Activated naive CD8-positive, alpha-beta T cell treated with anti-CD3 and anti-CD28 coated beads, Interleukin-2, amount 10 ng/mL, durations not matched to agents 7 days and 5 days (primary cell): ENCODE results near the gene PDSS1. TPM values are rescaled to one million over a fixed set of nuclear protein-coding genes. Genes with fewer than 3 reads are reported as not detected.

Experiments
- ATAC-seq: fragments of 150-1000 bp; cut with Tn5 transposase; one replicate; pipeline ENCODE4 v1.10.0; 2021; ENCODE audit warnings: low read depth, moderate library complexity
- POLR2A ChIA-PET: fragments of 350-600 bp; sonication (Branson Sonifier 250); formaldehyde crosslinking; loops from one replicate; lab custom pipeline; 2021; ENCODE audit warnings: antibody characterized with exemption; lab: Charles Lee
- DNase-seq: peaks from one replicate; pipeline ENCODE4 v3.0.0; 2021
- H3K27ac Mint-ChIP-seq: one replicate; pipeline ENCODE4 v1.8.0; 2022; ENCODE audit warnings: mild to moderate bottlenecking, mixed read lengths
- H3K27me3 Mint-ChIP-seq: one replicate; pipeline ENCODE4 v1.8.0; 2022; ENCODE audit warnings: mild to moderate bottlenecking, moderate library complexity, mixed read lengths
- H3K36me3 Mint-ChIP-seq: one replicate; pipeline ENCODE4 v1.8.0; 2021; ENCODE audit warnings: mild to moderate bottlenecking, mixed read lengths
- H3K4me1 Mint-ChIP-seq: one replicate; pipeline ENCODE4 v1.8.0; 2021; ENCODE audit warnings: mixed read lengths
- H3K4me3 Mint-ChIP-seq: one replicate; pipeline ENCODE4 v1.8.0; 2022; ENCODE audit warnings: mild to moderate bottlenecking, moderate library complexity, mixed read lengths
- H3K9me3 Mint-ChIP-seq: one replicate; pipeline ENCODE4 v1.8.0; 2021; ENCODE audit warnings: mixed read lengths
- total RNA-seq, 2 experiments: library from RNA; stranded (reverse); gene quantifications; one replicate each; pipeline ENCODE4 v1.2.3, GENCODE V29; 2021

Gene PDSS1
- total RNA-seq, 2 experiments from 2014 or later = 10.7 to 12.0 TPM

DNA sequence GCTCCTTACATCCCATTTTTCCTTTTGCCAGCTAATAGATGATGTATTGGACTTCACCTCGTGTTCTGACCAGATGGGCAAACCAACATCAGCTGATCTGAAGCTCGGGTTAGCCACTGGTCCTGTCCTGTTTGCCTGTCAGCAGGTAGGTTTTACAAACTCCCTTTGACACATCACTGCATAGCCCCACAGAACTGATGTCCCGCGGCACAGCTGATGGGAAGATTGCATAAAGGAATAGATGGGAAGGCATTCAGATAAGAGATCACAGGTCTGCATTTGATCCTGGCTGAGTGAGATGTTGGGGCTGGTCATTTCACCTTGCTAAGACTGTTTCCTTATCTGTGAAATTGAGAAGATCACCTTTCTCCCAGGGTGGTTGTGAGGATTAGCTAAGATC is 37.9 kb downstream of the PDSS1 start:
- POLR2A ChIA-PET = no interaction called here
- Mint-ChIP-seq H3K4me1 (peaks cover 7% of the 10 kb centered on the region), H3K36me3 (peaks cover 21% of the 10 kb centered on the region), H3K4me3 (no peak overlapping the region), H3K9me3 (no peaks in the 10 kb centered on the region), H3K27me3 (no peaks in the 10 kb centered on the region), H3K27ac (no peak overlapping the region)
- ATAC-seq (no peak), DNase-seq (no peak)

DNA sequence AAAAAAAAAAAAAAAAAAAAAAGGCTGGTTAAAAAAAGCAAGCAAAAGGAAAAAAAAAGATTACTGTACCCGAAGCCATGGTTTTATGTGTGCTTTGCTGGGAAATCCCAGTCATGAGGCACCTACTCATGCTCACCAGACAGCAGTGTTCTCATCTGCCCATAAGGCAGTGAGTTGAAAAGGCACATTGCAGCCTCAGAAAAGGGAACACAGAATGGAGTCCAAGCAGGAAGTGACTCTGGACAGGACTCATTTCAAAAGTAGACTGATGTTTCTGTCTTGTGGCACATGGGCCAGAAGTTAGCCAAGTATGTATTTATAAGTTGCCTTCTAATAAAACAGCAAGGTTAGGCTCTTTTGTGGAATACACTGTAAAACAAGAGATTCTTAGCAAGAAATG is 40.2 kb downstream of the PDSS1 start:
- Mint-ChIP-seq H3K27ac (peak overlapping the region; percentile 30), H3K4me3 (no peak overlapping the region), H3K36me3 (peaks cover 32% of the 10 kb centered on the region), H3K4me1 (peaks cover 12% of the 10 kb centered on the region), H3K27me3 (no peaks in the 10 kb centered on the region), H3K9me3 (no peaks in the 10 kb centered on the region)
- POLR2A ChIA-PET = interaction anchor here (0.7 kb wide), 1 partner anchor 94 kb away, joined by 3 read pairs; no protein-coding TSS in a partner anchor
- ATAC-seq = peak; percentile 75
- DNase-seq = no peak

DNA sequence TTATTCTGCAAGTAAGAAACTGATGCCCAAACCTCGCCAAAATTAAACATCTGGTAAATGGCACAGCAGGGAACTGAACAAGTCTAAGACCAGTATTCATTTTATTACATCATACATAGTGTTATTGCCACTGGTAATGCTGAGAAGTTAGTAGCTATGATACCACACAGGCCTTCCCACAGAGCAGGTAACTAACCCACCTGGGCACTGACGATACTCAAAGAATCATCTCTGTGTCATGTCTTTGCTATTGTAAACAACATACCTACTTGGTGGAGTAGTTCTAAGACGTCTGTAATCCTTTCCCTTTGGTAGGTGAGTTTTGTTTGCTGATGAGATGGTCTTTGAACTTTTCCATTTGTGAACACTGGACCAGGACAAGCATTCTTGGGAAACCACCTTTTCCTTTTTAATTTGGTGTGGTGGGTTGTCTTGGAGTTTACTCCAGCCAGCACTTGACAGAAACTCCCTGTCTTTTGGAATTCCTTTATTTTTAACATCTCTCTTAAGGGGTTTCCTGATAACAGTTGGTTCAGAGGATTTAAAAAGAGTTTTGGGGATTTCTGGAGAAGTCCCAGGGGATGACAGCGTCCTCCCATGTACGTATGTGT is 40.9 kb downstream of the PDSS1 start:
- Mint-ChIP-seq H3K4me3 (no peak overlapping the region), H3K9me3 (no peaks in the 10 kb centered on the region), H3K27me3 (no peaks in the 10 kb centered on the region), H3K27ac (no peak overlapping the region), H3K36me3 (peaks cover 33% of the 10 kb centered on the region), H3K4me1 (peaks cover 12% of the 10 kb centered on the region)
- DNase-seq = no peak
- ATAC-seq = no peak
- POLR2A ChIA-PET = no interaction called here

DNA sequence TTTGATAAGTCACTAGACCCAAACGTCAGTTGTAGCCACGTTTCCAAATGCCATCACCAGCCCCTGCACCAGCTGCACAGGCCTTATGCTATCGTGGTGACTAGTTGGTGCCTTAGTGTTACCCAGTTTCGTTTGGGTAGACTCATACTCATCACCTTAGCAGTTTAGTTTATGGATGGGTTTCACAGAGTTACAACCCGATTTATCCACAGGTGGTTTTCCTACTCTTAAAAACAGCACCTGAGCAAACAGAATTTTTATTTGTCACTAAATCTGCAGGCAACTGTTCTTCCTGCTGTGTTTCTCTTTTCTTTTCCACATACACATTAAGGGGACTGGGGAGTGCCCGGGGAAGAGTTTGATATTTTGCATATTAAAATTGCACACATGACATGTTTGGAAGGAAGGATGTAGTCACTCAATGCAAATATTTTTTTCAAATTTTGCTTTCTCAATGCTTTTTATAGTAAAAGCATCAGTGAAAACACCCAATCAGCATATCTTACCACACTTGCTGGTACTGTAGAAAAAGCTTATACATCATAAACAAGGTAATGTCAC is 41.6 kb downstream of the PDSS1 start:
- DNase-seq = no peak
- peaks cover 37% of the 10 kb centered on the region for H3K36me3 Mint-ChIP-seq
- H3K27ac Mint-ChIP-seq = no peak overlapping the region
- H3K9me3 Mint-ChIP-seq = no peaks in the 10 kb centered on the region
- POLR2A ChIA-PET = no interaction called here
- no peaks in the 10 kb centered on the region for H3K27me3 Mint-ChIP-seq
- H3K4me1 Mint-ChIP-seq = peaks cover 12% of the 10 kb centered on the region
- no peak overlapping the region for H3K4me3 Mint-ChIP-seq
- no peak for ATAC-seq

DNA sequence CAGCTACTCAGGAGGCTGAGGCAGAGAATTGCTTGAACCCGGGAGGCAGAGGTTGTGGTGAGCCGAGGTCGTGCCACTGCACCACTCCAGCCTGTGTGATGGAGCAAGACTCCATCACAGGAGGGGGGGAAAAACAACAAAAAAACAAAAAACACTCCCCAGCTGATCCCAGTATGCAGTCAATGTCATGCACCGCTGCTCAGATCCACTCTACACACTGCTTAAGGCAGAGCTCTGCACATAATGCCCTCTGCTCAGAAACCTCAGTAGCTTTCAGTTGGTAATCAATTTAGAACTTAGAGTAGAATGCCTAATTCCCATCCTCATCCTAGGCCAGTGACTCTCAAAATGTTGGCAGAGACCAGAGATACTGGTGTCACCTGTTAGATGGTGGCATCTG is 43.9 kb downstream of the PDSS1 start:
- ATAC-seq = no peak
- POLR2A ChIA-PET = no interaction called here
- peaks cover 15% of the 10 kb centered on the region for H3K4me1 Mint-ChIP-seq

DNA sequence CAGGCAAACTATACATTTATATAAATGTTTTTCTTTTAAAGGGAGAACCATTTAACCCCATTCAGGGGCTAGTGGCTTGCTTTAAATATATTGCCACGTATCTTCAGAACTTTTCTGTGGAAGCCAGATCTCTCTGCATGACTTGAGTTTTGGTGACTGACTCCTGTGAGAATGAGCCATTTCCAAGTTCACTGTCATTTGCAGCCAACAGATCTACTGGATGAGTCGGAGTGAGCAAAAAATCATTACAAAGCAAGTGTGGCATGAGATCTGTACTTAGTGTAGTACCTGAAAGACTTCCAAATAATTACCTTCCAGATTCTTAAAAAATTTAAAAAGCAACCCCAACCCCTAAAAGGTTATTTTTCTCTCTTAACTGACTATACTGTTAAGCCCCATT is 45.6 kb downstream of the PDSS1 start:
- no peak for ATAC-seq
- Mint-ChIP-seq H3K27ac (no peak overlapping the region), H3K36me3 (peaks cover 42% of the 10 kb centered on the region), H3K4me3 (no peak overlapping the region), H3K9me3 (no peaks in the 10 kb centered on the region), H3K27me3 (no peaks in the 10 kb centered on the region), H3K4me1 (peaks cover 15% of the 10 kb centered on the region)
- no peak for DNase-seq
- POLR2A ChIA-PET = no interaction called here

More for the DNA sequence above, 43.9 kb downstream of the PDSS1 start:
- H3K27me3 Mint-ChIP-seq = no peaks in the 10 kb centered on the region
- no peak overlapping the region for H3K27ac Mint-ChIP-seq
- no peak overlapping the region for H3K4me3 Mint-ChIP-seq
- peaks cover 42% of the 10 kb centered on the region for H3K36me3 Mint-ChIP-seq
- no peaks in the 10 kb centered on the region for H3K9me3 Mint-ChIP-seq
- DNase-seq = no peak

DNA sequence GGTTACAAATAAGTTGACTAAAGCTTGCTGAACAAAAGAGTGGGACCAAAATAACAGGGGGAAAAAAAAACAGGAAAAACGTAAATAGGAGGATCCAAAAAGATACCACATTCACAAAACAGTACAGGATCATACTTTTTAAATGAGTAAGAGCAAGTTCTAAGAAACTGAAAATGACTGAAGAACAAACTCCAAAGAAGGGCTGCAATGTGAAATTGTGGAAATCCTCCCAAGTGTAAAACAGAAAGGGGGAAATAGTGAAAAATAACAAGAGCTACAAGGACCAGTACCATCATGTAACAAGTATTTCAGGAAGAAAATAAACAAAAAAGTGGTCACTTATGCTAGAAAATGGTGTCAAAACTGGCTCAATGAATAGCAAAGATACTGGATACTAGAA is 46.3 kb downstream of the PDSS1 start:
- ATAC-seq (no peak), DNase-seq (no peak)
- no peak overlapping the region for H3K4me3 Mint-ChIP-seq
- H3K9me3 Mint-ChIP-seq = no peaks in the 10 kb centered on the region
- POLR2A ChIA-PET = no interaction called here
- H3K4me1 Mint-ChIP-seq = peaks cover 13% of the 10 kb centered on the region
- no peak overlapping the region for H3K27ac Mint-ChIP-seq
- peaks cover 41% of the 10 kb centered on the region for H3K36me3 Mint-ChIP-seq
- H3K27me3 Mint-ChIP-seq = no peaks in the 10 kb centered on the region

DNA sequence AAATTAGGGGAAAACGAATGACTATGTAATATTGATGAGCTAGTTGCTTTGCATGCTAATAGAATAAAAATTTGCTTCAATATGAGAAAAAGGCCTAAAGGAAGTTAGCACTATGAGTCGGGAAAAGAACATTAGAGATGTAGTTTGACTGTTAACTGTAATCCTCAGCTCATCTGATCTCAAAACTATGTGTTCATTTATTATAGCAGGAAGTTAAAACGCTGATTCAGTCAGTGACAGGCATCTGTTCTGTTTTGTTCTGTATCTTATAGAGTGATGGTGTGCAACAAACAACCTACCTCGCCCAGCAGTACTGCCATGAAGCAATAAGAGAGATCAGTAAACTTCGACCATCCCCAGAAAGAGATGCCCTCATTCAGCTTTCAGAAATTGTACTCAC is 48.6 kb downstream of the PDSS1 start:
- Mint-ChIP-seq H3K36me3 (peaks cover 29% of the 10 kb centered on the region), H3K27me3 (no peaks in the 10 kb centered on the region), H3K4me1 (peaks cover 6% of the 10 kb centered on the region), H3K27ac (no peak overlapping the region), H3K4me3 (no peak overlapping the region), H3K9me3 (no peaks in the 10 kb centered on the region)
- ATAC-seq (no peak), DNase-seq (no peak)
- POLR2A ChIA-PET = interaction anchor here (1.6 kb wide), 1 partner anchor 115 kb away, joined by 3 read pairs; the partner anchor contains the start of gene ABI1

DNA sequence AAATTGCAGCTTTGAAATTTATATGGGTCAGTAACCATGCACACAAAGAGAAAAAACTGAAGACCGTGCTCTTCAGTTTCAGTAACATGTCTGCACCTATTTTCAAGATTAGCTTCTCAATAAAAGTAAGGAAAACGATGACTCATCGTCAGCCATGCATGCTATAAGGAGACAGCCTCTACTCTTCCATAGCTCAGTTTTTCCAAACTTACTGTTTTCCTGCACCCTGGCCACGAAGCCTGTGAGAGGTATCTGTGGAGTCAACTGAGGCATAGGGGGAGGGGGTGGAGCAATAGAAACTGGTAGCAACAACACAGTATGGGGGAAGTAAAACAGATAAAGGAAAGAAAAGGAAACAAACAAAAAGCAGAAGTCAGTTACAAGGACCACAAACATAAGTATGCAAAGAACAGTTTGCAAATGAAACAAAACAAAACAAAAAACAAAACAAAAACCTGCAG is 58.0 kb downstream of the PDSS1 start:
- no peaks in the 10 kb centered on the region for H3K27me3 Mint-ChIP-seq
- H3K4me1 Mint-ChIP-seq = peaks cover 4% of the 10 kb centered on the region
- H3K4me3 Mint-ChIP-seq = no peak overlapping the region
- ATAC-seq (no peak), DNase-seq (no peak)
- H3K27ac Mint-ChIP-seq = no peak overlapping the region
- H3K9me3 Mint-ChIP-seq = no peaks in the 10 kb centered on the region
- POLR2A ChIA-PET = no interaction called here
- peaks cover 6% of the 10 kb centered on the region for H3K36me3 Mint-ChIP-seq

DNA sequence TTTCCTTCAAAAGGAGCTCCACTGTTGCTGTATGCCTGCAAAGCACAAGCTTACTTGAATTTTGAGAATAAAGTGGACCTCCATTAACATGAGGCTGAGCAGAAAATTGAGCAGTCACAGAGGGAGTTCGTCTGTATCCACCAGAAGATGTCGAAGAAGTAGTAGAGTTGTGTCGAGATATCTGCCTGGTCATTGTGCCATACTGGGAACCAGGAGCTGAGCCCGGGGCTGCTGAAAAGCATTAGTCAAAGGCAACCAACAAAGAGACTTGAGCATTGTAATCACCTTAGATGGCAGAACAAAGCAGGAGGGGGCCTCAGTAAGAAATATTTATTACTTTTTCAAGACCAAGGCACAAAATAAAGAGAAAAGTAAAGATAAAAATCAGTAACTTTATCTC is 61.5 kb downstream of the PDSS1 start:
- ATAC-seq (no peak), DNase-seq (no peak)
- POLR2A ChIA-PET = no interaction called here
- Mint-ChIP-seq H3K4me1 (peaks cover 4% of the 10 kb centered on the region), H3K36me3 (peaks cover 9% of the 10 kb centered on the region), H3K27ac (no peak overlapping the region), H3K4me3 (no peak overlapping the region), H3K27me3 (no peaks in the 10 kb centered on the region), H3K9me3 (no peaks in the 10 kb centered on the region)

DNA sequence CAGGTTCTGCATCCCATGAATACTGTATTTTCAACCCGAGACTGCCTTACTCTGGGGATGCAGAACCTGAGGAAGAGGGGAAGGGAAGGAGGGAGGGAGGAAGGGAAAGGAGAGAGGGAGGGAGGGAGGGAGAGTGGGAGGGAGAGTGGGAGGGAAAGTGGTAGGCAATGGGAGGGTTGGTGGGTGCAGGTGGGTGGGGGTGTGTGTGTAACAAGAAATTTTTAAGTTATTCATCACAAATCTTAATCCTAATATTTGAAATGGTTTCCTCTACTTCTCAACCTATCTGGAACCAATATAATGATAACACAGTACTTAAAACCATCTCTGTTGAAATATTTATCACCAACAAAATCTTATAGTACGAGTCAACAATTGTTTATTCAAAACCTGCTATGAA is 68.0 kb downstream of the PDSS1 start:
- H3K9me3 Mint-ChIP-seq = no peaks in the 10 kb centered on the region
- peaks cover 2% of the 10 kb centered on the region for H3K4me1 Mint-ChIP-seq
- DNase-seq = no peak
- H3K4me3 Mint-ChIP-seq = no peak overlapping the region
- no peak overlapping the region for H3K27ac Mint-ChIP-seq
- no peaks in the 10 kb centered on the region for H3K27me3 Mint-ChIP-seq
- no peak for ATAC-seq
- H3K36me3 Mint-ChIP-seq = peaks cover 15% of the 10 kb centered on the region
- POLR2A ChIA-PET = no interaction called here

DNA sequence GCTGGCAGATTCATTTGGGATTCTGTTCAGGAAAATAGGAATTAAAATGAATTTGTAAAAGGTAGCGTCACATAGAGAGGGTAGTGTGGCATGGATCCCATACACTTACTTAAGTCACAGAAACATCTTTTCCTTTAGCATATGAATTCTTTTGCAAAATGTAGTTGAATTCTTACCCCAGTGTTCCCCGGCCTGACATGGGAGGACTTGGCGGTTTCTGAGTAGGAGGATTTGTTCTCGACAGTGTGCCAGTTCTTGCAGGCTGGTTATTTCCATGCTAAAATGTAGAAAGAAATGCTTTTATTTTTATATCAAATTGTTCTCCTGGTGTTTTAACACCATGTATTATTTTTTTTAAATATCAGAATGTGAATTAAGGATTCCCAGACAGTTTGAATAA is 72.6 kb downstream of the PDSS1 start:
- H3K27ac Mint-ChIP-seq = no peak overlapping the region
- no peaks in the 10 kb centered on the region for H3K9me3 Mint-ChIP-seq
- no peak for DNase-seq
- peaks cover 13% of the 10 kb centered on the region for H3K36me3 Mint-ChIP-seq
- no peak overlapping the region for H3K4me3 Mint-ChIP-seq
- POLR2A ChIA-PET = no interaction called here
- H3K27me3 Mint-ChIP-seq = no peaks in the 10 kb centered on the region
- no peak for ATAC-seq
- H3K4me1 Mint-ChIP-seq = peaks cover 2% of the 10 kb centered on the region

DNA sequence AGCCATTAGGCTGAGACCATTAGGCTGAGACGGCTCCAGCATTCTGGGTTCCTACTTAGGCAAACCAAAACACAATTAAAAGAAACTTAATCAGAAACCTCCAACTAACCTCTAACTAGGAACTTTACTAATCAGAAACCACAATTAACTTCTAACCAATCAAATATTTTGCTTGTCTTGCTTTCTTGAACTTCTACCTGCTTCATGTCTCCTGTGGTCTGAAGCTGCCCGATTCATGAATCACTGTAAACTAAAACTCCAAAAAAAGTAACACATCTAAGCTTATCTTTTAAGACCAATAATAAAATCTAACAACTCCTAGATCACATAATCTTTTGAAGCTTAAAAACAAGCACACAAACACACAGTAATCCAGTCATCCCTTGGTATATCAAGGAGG is 76.1 kb downstream of the PDSS1 start:
- Mint-ChIP-seq H3K27me3 (no peaks in the 10 kb centered on the region), H3K4me1 (peaks cover 5% of the 10 kb centered on the region), H3K27ac (no peak overlapping the region), H3K4me3 (no peak overlapping the region), H3K36me3 (peaks cover 13% of the 10 kb centered on the region), H3K9me3 (no peaks in the 10 kb centered on the region)
- DNase-seq (no peak), ATAC-seq (no peak)
- POLR2A ChIA-PET = no interaction called here

DNA sequence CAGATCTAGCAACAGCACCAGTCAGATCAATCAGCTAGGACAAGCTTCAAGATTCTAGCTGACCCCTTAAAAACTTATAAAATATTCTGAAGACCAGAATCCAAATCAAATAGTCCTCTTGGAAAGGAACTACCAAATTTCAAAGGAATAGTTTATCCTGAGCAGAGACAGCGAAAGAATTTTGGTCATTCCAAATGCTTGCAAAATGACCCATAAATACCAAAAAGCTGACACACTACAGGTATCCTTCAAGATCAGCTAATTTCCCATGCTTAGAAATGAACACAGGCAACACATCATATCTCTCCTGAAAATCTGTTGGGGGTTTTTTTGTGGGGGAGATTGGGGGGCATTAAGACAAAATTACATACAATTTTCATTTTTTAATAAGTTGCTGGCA is 78.8 kb downstream of the PDSS1 start:
- POLR2A ChIA-PET = no interaction called here
- H3K4me1 Mint-ChIP-seq = peaks cover 16% of the 10 kb centered on the region
- H3K27ac Mint-ChIP-seq = no peak overlapping the region
- DNase-seq = no peak
- H3K4me3 Mint-ChIP-seq = no peak overlapping the region
- H3K27me3 Mint-ChIP-seq = no peaks in the 10 kb centered on the region
- H3K36me3 Mint-ChIP-seq = peaks cover 16% of the 10 kb centered on the region
- no peaks in the 10 kb centered on the region for H3K9me3 Mint-ChIP-seq
- no peak for ATAC-seq
